ENCODE measurements around the gene ZNF184. TPM values are rescaled to one million over a fixed set of nuclear protein-coding genes. Genes with fewer than 3 reads are reported as not detected.

Gene ZNF184
- total and polyA plus RNA-seq, 9 of the 15 experiments (the other 6 are each of a cell fraction or from before 2014, with no cell fraction given): 7.6 to 22.2 (median 12.8) TPM

- TF ChIP-seq ILK (tag; IDR thresholded peaks at IDR 0.05; ENCODE audit: borderline replicate concordance, low read depth) (no peak), POLR3G (IDR thresholded peaks at IDR 0.05; ENCODE audit: extremely low read depth, insufficient read length, insufficient replicate concordance) (no peak), BCOR (IDR thresholded peaks at IDR 0.05) (no peak), ZNF592 (IDR thresholded peaks at IDR 0.05) (peak; percentile 20; the same call in 1 of the 2 replicates), STAT6 (CRISPR knock-in tag; IDR thresholded peaks at IDR 0.05) (0 out of 2 replicates have a peak, but pooled peaks have one; percentile 43), PHB2 (IDR thresholded peaks at IDR 0.05; ENCODE audit: low read depth) (no peak), THAP12 (CRISPR knock-in tag; IDR thresholded peaks at IDR 0.05) (peak; percentile 25), BCLAF1 (IDR thresholded peaks at IDR 0.05; ENCODE audit: borderline replicate concordance in 1 of 2, control insufficient read depth in 1 of 2, low read depth in 2 of 2, low read length in 1 of 2) (peak in 1 of 2 experiments; percentile 84; a peak in 2 of 4 replicates), ZNF224 (CRISPR knock-in tag; IDR thresholded peaks at IDR 0.05) (0 out of 2 replicates have a peak, but pooled peaks have one; percentile 50), FOXM1 (IDR thresholded peaks at IDR 0.05; ENCODE audit: low read depth) (peak; percentile 68), FOXM1 (CRISPR knock-in tag; IDR thresholded peaks at IDR 0.05; ENCODE audit: low read depth) (no peak; the same call in 1 of the 2 replicates), RBBP5 (IDR thresholded peaks at IDR 0.05; ENCODE audit: borderline replicate concordance, insufficient read depth, low read length, poor library complexity, severe bottlenecking) (peak; percentile 81), ETS2 (tag; IDR thresholded peaks at IDR 0.05; ENCODE audit: borderline replicate concordance, poor library complexity, severe bottlenecking) (no peak)
These were observed at the start of gene ZNF184 (continued) for GRCh38 chr6:27472617-27473400.

Data from K562 (cell line).